NCI-H2081 (cell line): ENCODE measurements around the gene SYT8.
"Not testable (repeated sequence)": the region's sequence is repeated elsewhere in the genome, so short reads cannot be mapped to it uniquely, and the experiment has no call there.

Experiments used
- DNase-seq, 2 experiments: peaks; one replicate each; lab custom pipeline; 2025; lab: John Stamatoyannopoulos, UW

The SYT8 gene, protein sequence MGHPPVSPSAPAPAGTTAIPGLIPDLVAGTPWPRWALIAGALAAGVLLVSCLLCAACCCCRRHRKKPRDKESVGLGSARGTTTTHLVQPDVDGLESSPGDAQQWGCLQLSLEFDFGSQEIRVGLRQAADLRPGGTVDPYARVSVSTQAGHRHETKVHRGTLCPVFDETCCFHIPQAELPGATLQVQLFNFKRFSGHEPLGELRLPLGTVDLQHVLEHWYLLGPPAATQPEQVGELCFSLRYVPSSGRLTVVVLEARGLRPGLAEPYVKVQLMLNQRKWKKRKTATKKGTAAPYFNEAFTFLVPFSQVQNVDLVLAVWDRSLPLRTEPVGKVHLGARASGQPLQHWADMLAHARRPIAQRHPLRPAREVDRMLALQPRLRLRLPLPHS

GRCh38 chr11:1834779-1835670 lies at the start of gene SYT8:
Gene SYT8, plus strand, starts transcription at chr11:1834990. Its CDS starts 116 bp downstream, at chr11:1835106.
- no peak for DNase-seq

- DNase-seq: no peak
Measured at GRCh38 chr11:1785749-1786413, 48.9 kb upstream of the SYT8 start.

GRCh38 chr11:1786466-1786865 lies 48.3 kb upstream of the SYT8 start:
- no peak for DNase-seq

DNA sequence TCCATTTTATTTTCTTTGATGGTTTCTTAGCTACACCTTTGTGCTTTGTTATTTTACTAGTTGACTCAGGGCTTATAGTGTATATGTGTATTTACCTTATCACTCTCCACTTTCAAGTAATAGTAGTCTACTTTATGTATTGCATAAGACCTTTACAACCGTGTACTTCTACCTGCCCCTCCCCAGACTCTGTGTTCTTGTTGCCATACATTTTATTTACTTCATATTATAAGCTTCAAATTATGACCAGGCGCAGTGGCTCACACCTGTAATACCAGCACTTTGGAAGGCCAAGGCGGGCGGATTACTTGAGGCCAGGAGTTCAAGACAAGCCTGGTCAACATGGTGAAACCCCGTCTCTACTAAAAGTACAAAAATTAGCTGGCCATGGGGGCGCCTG lies 42.9 kb upstream of the SYT8 start:
- no peak for DNase-seq

DNA sequence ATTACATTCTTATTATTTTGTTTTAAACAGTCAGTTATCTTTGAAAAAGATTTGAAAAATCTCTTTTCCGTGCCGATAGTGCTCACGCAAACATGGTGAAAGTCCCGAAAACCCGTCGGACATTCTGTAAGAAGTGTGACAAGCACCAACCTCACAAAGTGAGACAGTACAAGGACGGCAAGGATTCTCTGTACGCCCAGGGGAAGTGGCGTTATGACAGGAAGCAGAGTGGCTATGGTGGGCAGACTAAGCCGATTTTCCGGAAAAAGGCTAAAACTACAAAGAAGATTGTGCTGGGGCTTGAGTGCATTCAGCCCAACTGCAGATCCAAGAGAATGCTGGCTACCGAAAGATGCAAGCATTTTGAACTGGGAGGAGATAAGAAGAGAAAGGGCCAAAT lies 42.3 kb upstream of the SYT8 start:
- DNase-seq: no peak

DNA sequence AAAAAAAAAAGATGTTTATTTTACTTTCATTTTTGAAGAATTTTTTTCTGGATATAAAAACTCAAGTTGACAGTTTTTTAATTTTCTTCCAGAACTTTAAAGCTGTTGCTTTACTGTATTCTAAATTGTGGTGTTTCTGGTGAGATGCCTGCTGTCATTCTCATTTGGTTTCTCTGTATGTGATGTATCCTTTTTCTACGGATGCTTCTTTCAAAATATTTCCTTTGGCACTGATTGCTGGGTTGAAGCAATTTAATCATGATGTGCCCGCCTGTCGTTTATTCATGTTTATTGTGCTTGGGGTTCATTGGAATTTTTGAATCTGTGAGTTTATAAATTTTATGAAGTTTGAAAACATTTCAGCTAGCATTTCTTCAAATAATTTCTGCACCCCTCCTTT lies 41.7 kb upstream of the SYT8 start:
- no peak for DNase-seq

GRCh38 chr11:1796413-1797011 lies 38.3 kb upstream of the SYT8 start:
- no peak for DNase-seq

DNA sequence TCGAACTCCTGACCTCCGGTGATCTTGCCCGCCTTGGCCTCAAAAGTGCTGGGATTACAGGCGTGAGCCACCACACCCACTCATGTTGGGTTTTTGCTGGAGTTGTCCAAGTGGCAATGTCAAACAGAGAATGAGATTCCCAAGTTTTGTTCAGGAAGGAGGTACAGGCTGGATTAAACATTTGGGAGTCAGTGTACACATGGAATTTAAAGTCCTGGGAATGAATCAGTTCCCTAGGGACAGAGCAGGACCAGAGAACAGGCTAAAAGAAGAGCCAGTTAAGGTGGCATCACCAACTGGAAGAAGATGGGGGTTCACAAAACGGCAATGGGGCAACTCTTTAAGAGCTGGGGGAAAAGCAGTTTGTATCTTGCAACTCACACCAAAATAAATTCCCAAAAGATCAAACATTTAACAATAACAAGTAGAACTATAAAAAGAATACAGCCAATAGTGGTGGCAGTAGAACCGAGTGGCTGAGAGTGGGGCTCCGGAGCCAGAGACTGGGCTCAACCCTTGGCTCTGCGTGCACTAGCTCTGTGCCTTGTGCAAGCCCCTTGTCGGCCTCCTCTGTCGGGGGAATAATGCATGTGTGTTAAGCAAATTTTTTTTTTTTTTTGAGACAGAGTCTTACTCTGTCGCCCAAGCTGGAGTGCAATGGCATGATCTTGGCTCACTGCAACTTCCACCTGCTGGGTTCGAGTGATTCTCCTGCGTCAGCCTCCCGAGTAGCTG lies 37.2 kb upstream of the SYT8 start:
- DNase-seq: no peak

DNA sequence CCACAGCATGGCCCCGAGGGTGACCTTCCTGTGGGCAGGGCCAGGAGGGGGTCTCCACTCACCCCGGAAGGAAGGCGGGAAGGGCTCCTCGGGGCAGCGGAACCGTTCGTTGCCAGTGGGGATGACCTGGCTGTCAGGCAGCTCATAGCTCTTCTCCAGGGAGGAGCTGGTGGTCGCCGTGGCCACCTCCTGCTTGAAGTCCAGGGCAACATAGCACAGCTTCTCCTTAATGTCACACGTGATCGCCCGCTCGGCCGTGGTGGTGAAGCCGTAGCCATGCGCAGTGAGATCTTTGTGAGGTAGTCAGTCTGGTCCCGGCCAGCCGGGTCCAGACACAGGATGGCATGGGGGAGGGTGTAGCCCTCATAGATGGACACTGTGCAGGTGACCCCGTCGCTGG lies 31.5 kb upstream of the SYT8 start:
- DNase-seq: no peak

DNA sequence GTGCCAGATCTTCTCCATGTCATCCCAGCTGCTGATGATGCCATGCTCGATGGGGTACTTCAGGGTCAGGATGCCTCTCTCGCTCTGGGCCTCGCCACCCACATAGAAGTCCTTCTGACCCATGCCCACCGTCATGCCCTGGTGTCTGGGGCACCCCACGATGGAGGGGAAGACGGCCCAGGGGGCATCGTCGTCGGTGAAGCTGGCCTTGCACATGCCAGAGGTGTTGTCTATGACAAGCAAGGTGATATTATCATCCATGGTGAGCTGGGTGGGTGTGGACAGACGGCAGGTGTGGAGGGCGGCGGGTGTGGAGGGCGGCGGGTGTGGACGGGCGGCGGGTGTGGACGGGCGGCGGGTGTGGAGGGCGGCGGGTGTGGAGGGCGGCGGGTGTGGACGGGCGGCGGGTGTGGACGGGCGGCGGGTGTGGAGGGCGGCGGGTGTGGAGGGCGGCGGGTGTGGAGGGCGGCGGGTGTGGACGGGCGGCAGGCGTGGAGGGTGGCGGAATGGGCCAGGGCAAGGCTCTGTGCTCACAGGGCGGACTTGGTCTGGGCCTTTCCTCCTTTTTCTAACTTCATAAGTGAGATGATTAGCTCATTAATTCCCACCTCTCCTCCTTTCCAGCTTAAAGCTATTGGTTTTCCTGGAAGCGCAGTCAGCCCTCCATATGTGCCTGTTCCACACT lies 30.8 kb upstream of the SYT8 start:
- DNase-seq: not testable (repeated sequence)

GRCh38 chr11:1805525-1805924 lies 29.3 kb upstream of the SYT8 start:
- no peak for DNase-seq

DNA sequence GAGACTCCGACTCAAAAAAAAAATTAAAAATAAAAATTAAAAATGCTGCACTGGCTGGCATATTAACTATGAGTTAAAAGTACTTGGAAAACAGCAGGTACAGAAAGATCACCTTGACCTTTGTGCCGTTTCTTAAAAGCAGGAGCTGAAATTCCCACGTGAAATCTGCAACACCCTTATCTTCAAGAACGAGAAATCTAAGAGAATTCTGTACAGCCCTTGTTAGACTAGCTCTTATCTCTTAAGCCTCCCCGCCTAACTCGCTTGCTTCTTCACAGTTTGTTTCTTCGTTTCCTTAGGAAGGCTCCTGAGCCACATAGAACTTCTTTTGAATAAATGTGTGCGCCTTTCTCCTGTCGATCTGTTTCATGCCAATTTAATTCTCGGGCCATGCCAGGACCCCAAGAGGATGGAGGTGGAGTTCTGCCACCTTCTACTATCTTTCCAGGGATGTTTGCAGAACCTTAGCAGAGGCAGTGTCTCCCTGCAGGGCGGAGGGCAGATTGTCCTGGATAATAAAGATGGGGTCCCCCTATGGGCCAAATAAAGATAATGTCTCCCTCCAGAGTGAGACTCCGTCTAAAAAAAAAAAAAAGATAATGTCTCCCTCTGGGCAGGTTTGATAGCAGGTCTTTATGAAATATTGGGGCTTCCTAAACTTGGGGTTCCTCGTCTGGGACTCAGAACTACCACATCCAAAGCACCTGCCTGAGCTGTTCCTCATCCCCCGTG lies 27.4 kb upstream of the SYT8 start:
- no peak for DNase-seq

DNA sequence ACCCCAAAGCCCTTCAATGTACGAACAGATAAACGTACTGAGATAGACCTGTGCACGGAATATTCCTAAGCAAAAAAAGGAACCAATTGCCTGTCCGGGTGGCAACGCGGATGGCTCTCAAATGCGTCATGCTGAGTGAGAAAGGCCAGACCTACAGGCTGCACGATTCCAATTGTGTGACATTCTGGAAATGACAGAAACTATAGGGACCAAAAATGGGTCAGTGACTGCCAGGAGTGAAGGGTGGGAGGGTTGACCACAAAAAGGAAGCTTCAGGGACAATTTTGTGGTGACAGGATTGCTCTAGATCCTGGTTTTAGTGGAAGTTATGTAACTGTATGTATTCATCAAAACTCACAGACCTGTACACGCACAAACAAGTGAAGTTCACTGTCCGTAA lies 24.0 kb upstream of the SYT8 start:
- DNase-seq: no peak

GRCh38 chr11:1812274-1812673 lies 22.5 kb upstream of the SYT8 start:
- DNase-seq: no peak

DNA sequence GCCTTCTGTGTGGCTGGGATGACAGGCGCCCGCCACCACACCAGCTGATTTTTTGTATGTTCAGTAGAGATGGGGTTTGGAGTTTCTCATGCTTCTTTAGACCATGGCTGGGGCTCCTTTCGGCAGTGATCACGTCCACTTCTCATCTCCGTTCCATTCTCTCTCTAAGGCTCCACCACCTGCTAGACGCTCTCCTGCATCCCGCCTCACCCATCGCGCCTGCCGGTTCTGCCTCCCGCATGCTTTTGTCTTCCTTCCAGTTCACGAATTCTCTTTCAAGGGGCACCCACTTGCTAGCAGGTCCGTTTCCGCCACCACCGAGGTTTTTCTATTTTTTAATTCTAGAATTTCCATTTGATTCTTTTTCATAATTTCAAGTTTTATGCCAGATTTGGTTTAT lies 22.0 kb upstream of the SYT8 start:
- no peak for DNase-seq

DNA sequence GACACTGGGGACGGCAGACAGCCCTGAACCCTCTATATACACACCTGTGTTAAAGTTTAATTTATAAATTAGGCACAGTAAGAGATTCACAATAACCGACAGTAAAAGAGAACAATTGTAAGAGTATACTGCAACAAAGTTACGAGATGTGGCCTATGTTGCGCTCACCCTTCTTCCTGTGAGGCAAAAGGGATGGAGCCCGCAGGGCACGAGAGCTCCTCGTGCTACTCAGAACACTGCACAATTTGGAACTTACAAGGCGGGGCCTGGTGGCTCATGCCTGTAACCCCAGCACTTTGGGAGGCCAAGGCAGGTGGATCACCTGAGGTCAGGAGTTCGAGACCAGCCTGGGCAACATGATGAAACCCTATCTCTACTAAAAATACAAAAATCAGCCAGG lies 21.4 kb upstream of the SYT8 start:
- DNase-seq: not testable (repeated sequence)

GRCh38 chr11:1814691-1815090 lies 20.1 kb upstream of the SYT8 start:
- DNase-seq: no peak

DNA sequence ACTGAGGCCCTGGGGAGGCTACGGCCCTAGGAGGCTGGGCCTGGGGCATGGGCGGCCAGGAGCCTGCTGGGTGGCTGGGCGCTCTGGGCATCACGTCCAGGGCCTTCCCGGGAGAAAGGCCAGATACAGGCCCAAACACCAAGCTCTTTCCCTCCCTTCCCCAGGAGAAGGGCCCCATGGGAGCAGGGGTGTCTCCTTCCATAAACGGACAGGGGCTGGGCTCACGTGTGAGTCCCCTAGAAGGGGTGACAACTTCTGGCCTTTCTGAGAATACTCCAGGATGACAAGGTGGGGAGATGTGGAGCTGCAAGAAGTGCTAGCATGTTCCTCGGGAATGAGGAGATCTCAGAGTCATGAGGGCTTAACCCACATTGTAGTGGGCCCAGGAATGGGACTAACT lies 19.5 kb upstream of the SYT8 start:
- no peak for DNase-seq

DNA sequence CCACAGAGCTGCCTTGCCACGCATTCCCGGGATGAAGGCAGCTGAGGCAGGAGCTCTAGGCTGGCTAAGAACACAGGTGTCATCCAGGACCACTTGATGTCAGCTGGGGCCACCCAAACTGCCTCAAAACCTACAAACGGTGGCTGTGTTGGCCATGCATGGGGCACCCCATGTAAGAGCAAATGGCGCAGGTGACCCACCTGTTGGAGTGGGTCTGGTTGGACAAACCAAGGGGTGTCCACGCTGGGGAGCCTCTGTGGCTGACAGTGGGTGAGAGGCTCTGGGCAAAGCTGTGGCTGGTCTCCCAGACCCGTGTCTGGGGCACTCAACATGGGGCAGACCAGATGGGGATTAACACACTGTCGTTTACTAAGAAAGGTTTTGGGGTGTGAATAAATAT lies 19.0 kb upstream of the SYT8 start:
- no peak for DNase-seq

DNA sequence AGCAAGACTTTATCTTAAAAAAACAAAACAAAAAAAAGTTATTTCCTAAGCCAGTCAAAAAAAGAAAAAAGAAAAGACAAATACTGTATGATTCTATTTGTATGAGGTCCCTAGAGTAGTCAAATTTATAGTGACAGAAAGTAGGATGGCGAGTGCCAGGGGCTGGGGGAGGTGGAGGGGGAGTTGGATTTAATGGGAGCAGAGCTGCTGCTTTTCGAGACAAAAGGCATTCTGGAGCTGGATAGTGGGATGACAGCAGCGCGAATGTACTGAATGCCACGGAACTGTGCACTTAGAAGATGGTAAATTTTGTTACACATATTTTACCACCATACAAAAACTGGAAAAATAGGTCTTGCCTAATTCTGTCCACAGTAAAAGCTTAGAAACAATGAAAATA lies 17.8 kb upstream of the SYT8 start:
- DNase-seq: no peak
